Uterus (tissue), 2 donors: ENCODE results near the gene DENND1A.

ENCODE experiments used
- CTCF ChIP-seq, 4 experiments: fragments of 200-600 bp in 2 of 4; fragments of 450-650 bp in 2 of 4; sonication (generic) in 2 of 4; IDR thresholded peaks; one replicate each; pipeline ENCODE4 v1.5.1; 2016 to 2019; ENCODE audit warnings: antibody characterized with exemption in 4 of 4, mild to moderate bottlenecking in 2 of 4, moderate library complexity in 1 of 4
- POLR2A ChIP-seq, 2 donors: fragments of 450-650 bp; IDR thresholded peaks; one replicate each; pipeline ENCODE4 v1.6.1; 2016; ENCODE audit warnings: antibody characterized with exemption in 2 of 2, mild to moderate bottlenecking in 1 of 2, moderate library complexity in 1 of 2

- TF ChIP-seq CTCF (IDR thresholded peaks at IDR 0.05): no peak
- TF ChIP-seq POLR2A (IDR thresholded peaks at IDR 0.05): no peak
Measured at GRCh38 chr9:123739902-123740301, 190.0 kb downstream of the DENND1A start.
